ENCODE results near the gene MDN1. TPM values are rescaled to one million over a fixed set of nuclear protein-coding genes. Genes with fewer than 3 reads are reported as not detected.
A peak's percentile ranks its signal among the peaks of the same experiment; 100 is the strongest.

MDN1 gene
- total RNA-seq, 1 experiment from 2014 or later, result 117 TPM

- H3K27me3 ChIP-seq (ENCODE audit: insufficient read depth, low read length), result no peaks in the 10 kb centered on the region
- no peaks in the 10 kb centered on the region for H3K79me1 ChIP-seq (ENCODE audit: insufficient read depth, low read depth, low read length, poor library complexity, severe bottlenecking)
- H3T11ph ChIP-seq (ENCODE audit: low read length), result no peak overlapping the region
- no peak overlapping the region for H2BK5ac ChIP-seq (ENCODE audit: insufficient read length, low read length)
- no peaks in the 10 kb centered on the region; the same call in 1 of the 2 replicates for H3K4me1 ChIP-seq (ENCODE audit: insufficient read depth, low read length)
- H3K4me3 Mint-ChIP-seq, result no peak overlapping the region
- no peak overlapping the region for H3K4ac ChIP-seq (ENCODE audit: low read depth, low read length)
- no peak overlapping the region for H4K91ac ChIP-seq (ENCODE audit: insufficient read length, low read depth, low read length)
- no peak overlapping the region for H2BK15ac ChIP-seq (ENCODE audit: low read depth, low read length)
- WGBS (ENCODE audit: extremely low coverage, insufficient read length, low lambda C conversion rate), result no CpG with 5 or more reads among the region's 5 CpGs
- H3K27ac ChIP-seq (ENCODE audit: insufficient read length, low read depth, low read length), result no peak overlapping the region
- no peaks in the 10 kb centered on the region for H3K23me2 ChIP-seq (ENCODE audit: insufficient read length, low read depth, low read length, poor library complexity, severe bottlenecking)
- H3K36me3 Mint-ChIP-seq (ENCODE audit: insufficient read depth in 1 of 3, low read depth in 3 of 3), result peaks cover 64 to 94% (median 76%) of the 10 kb centered on the region in 3 experiments; a peak in 6 of 7 replicates
- no peak overlapping the region for H4K8ac ChIP-seq (replicated peaks; ENCODE audit: insufficient read length, low read depth, low read length)
- H2BK12ac ChIP-seq (ENCODE audit: insufficient read length, low read depth, low read length), result no peak overlapping the region
- no peak overlapping the region for H3K56ac ChIP-seq (ENCODE audit: insufficient read length, low read depth, low read length)
- H3K4me2 ChIP-seq (ENCODE audit: insufficient read depth, insufficient read length, low read length), result no peak overlapping the region
- H3K23ac ChIP-seq (ENCODE audit: insufficient read length, low read depth, low read length), result no peak overlapping the region
- H2BK120ac ChIP-seq (ENCODE audit: low read depth, low read length, poor library complexity, severe bottlenecking), result no peak overlapping the region
- no peaks in the 10 kb centered on the region for H3K4me1 Mint-ChIP-seq
- no peaks in the 10 kb centered on the region for H4K20me1 ChIP-seq (ENCODE audit: control insufficient read depth, insufficient read depth, insufficient read length)
- H3K79me2 ChIP-seq (ENCODE audit: insufficient read depth, low read length), result no peaks in the 10 kb centered on the region
- no peak overlapping the region for H4K5ac ChIP-seq (ENCODE audit: insufficient read length, low read depth, low read length)
- H3K18ac ChIP-seq (ENCODE audit: insufficient read length, low read depth, low read length), result no peak overlapping the region
- DNase-seq, result no peak
- H2BK20ac ChIP-seq (ENCODE audit: low read depth, low read length, poor library complexity, severe bottlenecking), result no peak overlapping the region
- no peak for TF ChIP-seq CTCF (conservative IDR thresholded peaks at IDR 0.05)
- no peak overlapping the region for H2AK5ac ChIP-seq (ENCODE audit: insufficient read length, low read length)
- H3K9me3 Mint-ChIP-seq, result no peaks in the 10 kb centered on the region
- H3K27me3 Mint-ChIP-seq (ENCODE audit: low read depth), result no peaks in the 10 kb centered on the region
- 0 out of 7 replicates have a peak overlapping the region, but pooled peaks of 1 of the 3 experiments have one; percentile 39 for H3K27ac Mint-ChIP-seq
- no peaks in the 10 kb centered on the region for H3K9me3 ChIP-seq (ENCODE audit: control insufficient read depth, low read depth, low read length)
- H3K9ac ChIP-seq (ENCODE audit: extremely low read depth, insufficient read length, low read length), result no peak overlapping the region
- no peak overlapping the region for H3K14ac ChIP-seq (ENCODE audit: insufficient read depth, low read length)
- H2AFZ ChIP-seq (ENCODE audit: low read length), result no peak overlapping the region
These were observed 74.5 kb downstream of the MDN1 start for GRCh38 chr6:89745096-89745495.
